K562 (cell line): ENCODE measurements around the gene CPED1. TPM values are rescaled to one million over a fixed set of nuclear protein-coding genes. Genes with fewer than 3 reads are reported as not detected.

Experiments used
- SMAD1 ChIP-seq: fragments of 150-350 bp; IDR thresholded peaks from 2 replicates; pipeline ENCODE4 v1.6.1; 2014; ENCODE audit warnings: low read length, low read depth; ENCODE audit not compliant: partially characterized antibody
- ZNF444 ChIP-seq: fragments of 250-450 bp; sonication (Bioruptor Pico); IDR thresholded peaks from 2 replicates; pipeline ENCODE4 v1.4.0; 2020; ENCODE audit warnings: mild to moderate bottlenecking, moderate library complexity
- ZNF57 ChIP-seq: fragments of 450-650 bp; formaldehyde crosslinking; IDR thresholded peaks from 2 replicates; pipeline ENCODE4 v1.4.0; 2020; ENCODE audit warnings: mild to moderate bottlenecking, moderate library complexity
- polyA plus RNA-seq, 8 experiments: library from polyadenylated mRNA; depleted of rRNA in 4 of 8; stranded (reverse) in 5 of 8; unstranded in 3 of 8; fragments of >200 nt; fragmentation: Nextera tagmentation in 2 of 8; fragmentation: Illumina TruSeq in 1 of 8; extraction: Ambion mirVana in 2 of 8; extraction: Trizol in 1 of 8; gene quantifications; 2 replicates each; pipeline versions ENCODE4 v1.2.1 to v1.2.3, GENCODE V29; 2011 to 2014; ENCODE audit warnings: inconsistent platforms in 1 of 8, missing spikeins in 1 of 8
- total RNA-seq, 7 experiments: library from RNA; depleted of rRNA in 6 of 7; stranded (reverse); fragments of >200 nt in 6 of 7; fragmentation: Illumina TruSeq in 2 of 7; extraction: Trizol in 2 of 7; gene quantifications; 2 replicates each; pipeline versions ENCODE4 v1.2.1 to v1.2.3, GENCODE V29; 2011 to 2021; ENCODE audit warnings: low replicate concordance in 1 of 7
- TF ChIP-seq, protein P1 (sequence below), 2 experiments: fragments of 450-650 bp in 1 of 2; sonication (generic) in 1 of 2; formaldehyde crosslinking in 1 of 2; IDR thresholded peaks; 2 replicates each; pipeline versions ENCODE4 v1.7.1 to v1.9.0; 2016 to 2022; ENCODE audit warnings: inconsistent platforms in 1 of 2, mild to moderate bottlenecking in 1 of 2, missing genetic modification reagents in 1 of 2
- TF ChIP-seq, protein P2 (sequence below): fragments of 250-450 bp; sonication (Bioruptor Pico); IDR thresholded peaks from 2 replicates; pipeline ENCODE4 v1.4.0; 2020
- TF ChIP-seq, protein P3 (sequence below), 2 experiments: IDR thresholded peaks in 1 of 2; conservative IDR thresholded peaks in 1 of 2; 2 replicates each; pipeline ENCODE4 v1.6.1; 2016; ENCODE audit warnings: low read depth in 2 of 2, mild to moderate bottlenecking in 1 of 2, missing compliant biosample characterization in 1 of 2, missing genetic modification characterization in 1 of 2, moderate library complexity in 1 of 2

Gene CPED1
- total and polyA plus RNA-seq, 9 of the 15 experiments (the other 6 are each of a cell fraction or from before 2014, with no cell fraction given) = 195 to 393 (median 290) TPM

GRCh38 chr7:121083138-121083789 is 94.8 kb downstream of the CPED1 start (continued):
- TF ChIP-seq ZNF57 = no peak
- TF ChIP-seq, protein P1, sequence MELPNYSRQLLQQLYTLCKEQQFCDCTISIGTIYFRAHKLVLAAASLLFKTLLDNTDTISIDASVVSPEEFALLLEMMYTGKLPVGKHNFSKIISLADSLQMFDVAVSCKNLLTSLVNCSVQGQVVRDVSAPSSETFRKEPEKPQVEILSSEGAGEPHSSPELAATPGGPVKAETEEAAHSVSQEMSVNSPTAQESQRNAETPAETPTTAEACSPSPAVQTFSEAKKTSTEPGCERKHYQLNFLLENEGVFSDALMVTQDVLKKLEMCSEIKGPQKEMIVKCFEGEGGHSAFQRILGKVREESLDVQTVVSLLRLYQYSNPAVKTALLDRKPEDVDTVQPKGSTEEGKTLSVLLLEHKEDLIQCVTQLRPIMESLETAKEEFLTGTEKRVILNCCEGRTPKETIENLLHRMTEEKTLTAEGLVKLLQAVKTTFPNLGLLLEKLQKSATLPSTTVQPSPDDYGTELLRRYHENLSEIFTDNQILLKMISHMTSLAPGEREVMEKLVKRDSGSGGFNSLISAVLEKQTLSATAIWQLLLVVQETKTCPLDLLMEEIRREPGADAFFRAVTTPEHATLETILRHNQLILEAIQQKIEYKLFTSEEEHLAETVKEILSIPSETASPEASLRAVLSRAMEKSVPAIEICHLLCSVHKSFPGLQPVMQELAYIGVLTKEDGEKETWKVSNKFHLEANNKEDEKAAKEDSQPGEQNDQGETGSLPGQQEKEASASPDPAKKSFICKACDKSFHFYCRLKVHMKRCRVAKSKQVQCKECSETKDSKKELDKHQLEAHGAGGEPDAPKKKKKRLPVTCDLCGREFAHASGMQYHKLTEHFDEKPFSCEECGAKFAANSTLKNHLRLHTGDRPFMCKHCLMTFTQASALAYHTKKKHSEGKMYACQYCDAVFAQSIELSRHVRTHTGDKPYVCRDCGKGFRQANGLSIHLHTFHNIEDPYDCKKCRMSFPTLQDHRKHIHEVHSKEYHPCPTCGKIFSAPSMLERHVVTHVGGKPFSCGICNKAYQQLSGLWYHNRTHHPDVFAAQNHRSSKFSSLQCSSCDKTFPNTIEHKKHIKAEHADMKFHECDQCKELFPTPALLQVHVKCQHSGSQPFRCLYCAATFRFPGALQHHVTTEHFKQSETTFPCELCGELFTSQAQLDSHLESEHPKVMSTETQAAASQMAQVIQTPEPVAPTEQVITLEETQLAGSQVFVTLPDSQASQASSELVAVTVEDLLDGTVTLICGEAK (IDR thresholded peaks at IDR 0.05) = no peak
- TF ChIP-seq, protein P1 (CRISPR knock-in tag; IDR thresholded peaks at IDR 0.05) = no peak
- TF ChIP-seq SMAD1 = no peak
- TF ChIP-seq, protein P2, sequence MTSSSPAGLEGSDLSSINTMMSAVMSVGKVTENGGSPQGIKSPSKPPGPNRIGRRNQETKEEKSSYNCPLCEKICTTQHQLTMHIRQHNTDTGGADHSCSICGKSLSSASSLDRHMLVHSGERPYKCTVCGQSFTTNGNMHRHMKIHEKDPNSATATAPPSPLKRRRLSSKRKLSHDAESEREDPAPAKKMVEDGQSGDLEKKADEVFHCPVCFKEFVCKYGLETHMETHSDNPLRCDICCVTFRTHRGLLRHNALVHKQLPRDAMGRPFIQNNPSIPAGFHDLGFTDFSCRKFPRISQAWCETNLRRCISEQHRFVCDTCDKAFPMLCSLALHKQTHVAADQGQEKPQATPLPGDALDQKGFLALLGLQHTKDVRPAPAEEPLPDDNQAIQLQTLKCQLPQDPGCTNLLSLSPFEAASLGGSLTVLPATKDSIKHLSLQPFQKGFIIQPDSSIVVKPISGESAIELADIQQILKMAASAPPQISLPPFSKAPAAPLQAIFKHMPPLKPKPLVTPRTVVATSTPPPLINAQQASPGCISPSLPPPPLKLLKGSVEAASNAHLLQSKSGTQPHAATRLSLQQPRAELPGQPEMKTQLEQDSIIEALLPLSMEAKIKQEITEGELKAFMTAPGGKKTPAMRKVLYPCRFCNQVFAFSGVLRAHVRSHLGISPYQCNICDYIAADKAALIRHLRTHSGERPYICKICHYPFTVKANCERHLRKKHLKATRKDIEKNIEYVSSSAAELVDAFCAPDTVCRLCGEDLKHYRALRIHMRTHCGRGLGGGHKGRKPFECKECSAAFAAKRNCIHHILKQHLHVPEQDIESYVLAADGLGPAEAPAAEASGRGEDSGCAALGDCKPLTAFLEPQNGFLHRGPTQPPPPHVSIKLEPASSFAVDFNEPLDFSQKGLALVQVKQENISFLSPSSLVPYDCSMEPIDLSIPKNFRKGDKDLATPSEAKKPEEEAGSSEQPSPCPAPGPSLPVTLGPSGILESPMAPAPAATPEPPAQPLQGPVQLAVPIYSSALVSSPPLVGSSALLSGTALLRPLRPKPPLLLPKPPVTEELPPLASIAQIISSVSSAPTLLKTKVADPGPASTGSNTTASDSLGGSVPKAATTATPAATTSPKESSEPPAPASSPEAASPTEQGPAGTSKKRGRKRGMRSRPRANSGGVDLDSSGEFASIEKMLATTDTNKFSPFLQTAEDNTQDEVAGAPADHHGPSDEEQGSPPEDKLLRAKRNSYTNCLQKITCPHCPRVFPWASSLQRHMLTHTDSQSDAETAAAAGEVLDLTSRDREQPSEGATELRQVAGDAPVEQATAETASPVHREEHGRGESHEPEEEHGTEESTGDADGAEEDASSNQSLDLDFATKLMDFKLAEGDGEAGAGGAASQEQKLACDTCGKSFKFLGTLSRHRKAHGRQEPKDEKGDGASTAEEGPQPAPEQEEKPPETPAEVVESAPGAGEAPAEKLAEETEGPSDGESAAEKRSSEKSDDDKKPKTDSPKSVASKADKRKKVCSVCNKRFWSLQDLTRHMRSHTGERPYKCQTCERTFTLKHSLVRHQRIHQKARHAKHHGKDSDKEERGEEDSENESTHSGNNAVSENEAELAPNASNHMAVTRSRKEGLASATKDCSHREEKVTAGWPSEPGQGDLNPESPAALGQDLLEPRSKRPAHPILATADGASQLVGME (CRISPR knock-in tag) = no peak
- TF ChIP-seq, protein P3, sequence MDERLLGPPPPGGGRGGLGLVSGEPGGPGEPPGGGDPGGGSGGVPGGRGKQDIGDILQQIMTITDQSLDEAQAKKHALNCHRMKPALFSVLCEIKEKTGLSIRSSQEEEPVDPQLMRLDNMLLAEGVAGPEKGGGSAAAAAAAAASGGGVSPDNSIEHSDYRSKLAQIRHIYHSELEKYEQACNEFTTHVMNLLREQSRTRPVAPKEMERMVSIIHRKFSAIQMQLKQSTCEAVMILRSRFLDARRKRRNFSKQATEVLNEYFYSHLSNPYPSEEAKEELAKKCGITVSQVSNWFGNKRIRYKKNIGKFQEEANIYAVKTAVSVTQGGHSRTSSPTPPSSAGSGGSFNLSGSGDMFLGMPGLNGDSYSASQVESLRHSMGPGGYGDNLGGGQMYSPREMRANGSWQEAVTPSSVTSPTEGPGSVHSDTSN (CRISPR knock-in tag; IDR thresholded peaks at IDR 0.05; ENCODE audit: low read depth) = no peak
- TF ChIP-seq, protein P3 (tag; conservative IDR thresholded peaks at IDR 0.05; ENCODE audit: low read depth) = no peak
- peak; percentile 65; the same call in 1 of the 2 replicates for TF ChIP-seq ZNF444 (CRISPR knock-in tag)
